ENCODE results near the gene NAB1.

Gene NAB1

GRCh38 chr2:190637281-190637734, 11.6 kb upstream of the NAB1 start:
- DNase-seq (ENCODE audit: low read depth in 2 of 2): no peak

- no peak for DNase-seq (ENCODE audit: low read depth in 2 of 2)
These were observed 10.8 kb upstream of the NAB1 start for GRCh38 chr2:190637903-190638618.

DNA sequence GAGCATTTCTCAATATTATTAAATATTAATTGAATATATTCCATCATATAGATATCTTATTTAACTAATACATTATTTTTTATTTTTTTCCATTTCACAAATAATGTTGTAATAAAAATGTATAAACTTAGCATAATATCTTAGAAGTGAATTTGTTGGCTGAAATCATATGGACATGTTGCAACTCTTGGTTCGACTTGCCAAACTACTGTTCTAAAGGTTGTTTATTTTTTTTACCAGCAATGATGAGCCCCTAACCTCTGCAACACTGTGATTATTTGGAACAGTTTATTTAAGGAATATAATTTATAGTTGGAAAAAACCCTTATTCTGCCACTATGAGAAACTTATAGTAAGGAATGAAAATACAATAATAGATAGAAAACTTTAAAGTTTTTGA, 8.8 kb upstream of the NAB1 start:
- no peak for DNase-seq (ENCODE audit: low read depth in 2 of 2)

- no peak for DNase-seq (ENCODE audit: low read depth in 2 of 2)
These were observed 7.4 kb upstream of the NAB1 start for GRCh38 chr2:190641469-190641868.

DNA sequence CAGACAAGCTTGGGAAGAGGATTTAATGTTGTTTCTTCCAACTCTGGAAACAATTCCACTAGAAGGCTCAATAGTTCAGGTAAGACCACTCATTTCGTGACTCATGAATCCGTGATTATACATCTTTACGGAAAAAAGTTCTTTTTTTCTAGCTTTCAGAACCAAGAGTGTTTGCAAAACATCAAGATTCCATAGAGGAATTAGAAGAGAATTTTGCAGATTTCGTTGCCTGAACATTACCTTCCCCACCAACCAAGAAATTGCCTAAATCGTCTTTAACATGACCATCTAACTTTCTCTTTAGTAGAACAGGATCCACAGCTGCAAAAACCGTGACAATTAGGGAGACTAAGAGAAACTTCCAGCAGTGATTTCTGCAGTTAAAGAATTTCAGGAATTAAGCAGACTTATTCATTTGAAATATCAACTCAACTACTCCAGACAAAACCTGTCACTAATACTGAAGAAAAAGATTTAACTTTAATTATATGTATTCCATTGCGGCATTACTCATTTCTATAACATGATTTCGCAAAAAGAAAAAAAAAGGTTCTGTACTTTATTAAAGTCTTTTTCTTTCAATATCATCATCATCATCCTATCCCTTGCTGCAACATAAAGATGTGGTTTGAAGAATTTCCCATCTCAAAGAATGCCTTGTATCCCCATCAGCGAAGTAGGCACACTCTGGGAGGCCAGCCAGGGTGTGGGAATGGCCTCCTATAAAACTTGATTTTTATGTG, 1.9 kb upstream of the NAB1 start:
- DNase-seq (ENCODE audit: low read depth in 2 of 2): no peak

- DNase-seq (ENCODE audit: low read depth in 2 of 2): peak; percentile 76 to 85
These were observed 421 bp upstream of the NAB1 start for GRCh38 chr2:190648289-190649034.

DNA sequence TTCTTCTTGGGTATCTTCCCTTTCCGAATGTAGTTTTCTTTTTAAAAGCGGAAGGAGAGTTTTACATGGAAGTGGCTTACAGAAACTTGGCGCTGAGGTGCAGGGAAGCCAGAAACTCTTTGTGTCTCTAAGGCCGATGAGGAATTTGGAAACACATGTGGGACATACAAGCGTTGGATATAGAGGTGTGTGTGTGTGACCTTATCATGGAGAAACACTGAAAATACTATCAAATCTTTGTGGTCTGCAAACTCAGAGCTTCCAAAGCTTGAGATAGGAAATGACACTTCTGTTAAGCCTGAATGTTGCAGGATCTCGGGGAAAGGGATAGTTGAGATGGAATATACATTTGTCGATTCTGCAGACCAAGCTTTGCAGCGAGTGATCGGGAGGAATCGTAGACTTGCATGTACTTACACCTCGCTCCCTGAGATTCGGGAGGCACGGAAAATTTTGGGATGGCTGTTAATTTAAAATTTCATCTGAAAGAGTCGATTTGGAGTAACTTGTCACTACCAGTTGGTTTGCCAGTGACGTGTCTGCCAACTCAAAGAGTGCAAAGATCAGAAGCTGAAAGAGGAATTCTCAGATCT, 1.0 kb downstream of the NAB1 start:
- DNase-seq (ENCODE audit: low read depth in 2 of 2): no peak

DNA sequence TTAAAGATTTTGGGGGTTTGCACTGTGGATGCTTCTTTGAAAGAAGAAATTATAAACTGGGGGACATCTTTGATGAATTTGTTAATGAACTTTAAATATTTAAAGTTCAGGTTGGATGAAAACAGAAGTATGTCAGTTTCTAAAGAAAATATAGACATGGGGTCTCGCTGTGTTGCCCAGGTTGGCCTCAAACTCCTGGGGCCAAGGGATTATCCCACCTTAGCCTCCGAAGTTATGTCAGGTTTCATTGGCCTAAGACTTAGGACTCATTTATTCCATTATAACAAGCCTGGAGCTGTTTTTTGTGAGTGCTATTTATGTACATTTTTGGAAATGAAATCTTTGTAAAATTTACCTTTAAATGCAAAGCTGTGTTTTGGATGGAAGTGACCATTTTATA, 2.5 kb downstream of the NAB1 start:
- DNase-seq (ENCODE audit: low read depth in 2 of 2): no peak

DNA sequence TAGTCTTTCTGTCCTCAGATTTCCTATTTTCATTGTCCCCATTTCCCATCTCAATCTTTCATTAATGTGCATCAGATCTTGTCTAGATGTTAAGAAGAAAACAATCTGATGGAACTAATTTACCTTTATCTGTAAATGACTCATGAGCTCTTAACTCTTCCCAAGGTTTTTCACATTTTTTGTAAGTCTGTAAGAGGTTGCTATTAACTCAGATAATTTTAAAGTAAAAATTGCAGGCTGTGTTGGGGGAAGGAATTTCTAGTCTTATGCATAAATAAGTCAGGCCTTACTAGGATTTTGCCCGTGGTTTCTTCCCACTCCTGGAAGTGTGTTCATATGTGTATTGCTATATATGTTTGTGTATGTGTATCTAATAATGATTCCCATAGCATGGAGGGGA, 4.3 kb downstream of the NAB1 start:
- no peak for DNase-seq (ENCODE audit: low read depth in 2 of 2)

DNA sequence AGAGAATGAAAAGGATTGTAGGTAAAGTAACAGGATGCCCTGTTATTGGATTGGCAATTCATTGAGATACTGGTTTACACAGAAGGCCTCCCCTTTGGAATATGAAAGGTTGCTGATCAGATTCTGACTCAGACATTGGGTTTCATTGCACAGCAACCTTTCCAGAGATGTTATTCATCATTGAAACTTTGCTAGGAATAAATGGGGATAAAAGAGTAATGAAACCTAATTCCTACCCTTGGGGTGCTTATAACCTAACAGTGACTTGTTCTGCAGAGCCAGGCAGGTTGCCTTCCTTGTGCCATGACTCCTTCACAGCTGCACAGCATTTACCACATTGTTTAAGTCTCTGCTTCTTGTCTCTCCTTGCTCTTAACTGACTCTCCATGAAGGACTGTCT, 5.0 kb downstream of the NAB1 start:
- DNase-seq (ENCODE audit: low read depth in 2 of 2): no peak

GRCh38 chr2:190655113-190655512, 6.2 kb downstream of the NAB1 start:
- no peak for DNase-seq (ENCODE audit: low read depth in 2 of 2)

GRCh38 chr2:190655570-190655969, 6.7 kb downstream of the NAB1 start:
- DNase-seq (ENCODE audit: low read depth in 2 of 2): no peak

DNA sequence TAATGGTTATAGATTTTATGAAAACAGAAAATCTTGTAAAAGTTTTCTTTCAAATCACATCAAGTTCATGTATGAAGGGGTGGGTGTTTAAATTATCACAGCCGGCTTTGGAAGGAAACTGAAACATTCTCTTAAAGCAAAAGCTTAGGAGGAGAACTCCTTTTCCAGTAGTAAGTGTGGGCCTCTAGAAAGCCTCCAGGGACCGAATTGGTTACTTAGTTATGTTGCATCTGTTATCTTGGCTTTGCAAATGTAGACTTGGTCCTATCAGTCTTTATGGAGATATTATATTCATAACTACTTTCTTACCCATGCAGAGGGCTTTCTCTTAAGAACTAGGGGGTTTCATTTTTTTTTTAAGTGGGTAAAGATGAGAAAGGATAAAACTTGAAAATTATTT, 7.4 kb downstream of the NAB1 start:
- no peak for DNase-seq (ENCODE audit: low read depth in 2 of 2)

- DNase-seq (ENCODE audit: low read depth in 2 of 2): no peak
These were observed 8.8 kb downstream of the NAB1 start for GRCh38 chr2:190657474-190658255.

- no peak for DNase-seq (ENCODE audit: low read depth in 2 of 2)
These were observed 10.7 kb downstream of the NAB1 start for GRCh38 chr2:190659553-190659952.

- no peak for DNase-seq (ENCODE audit: low read depth in 2 of 2)
These were observed 13.9 kb downstream of the NAB1 start for GRCh38 chr2:190662754-190663153.

DNA sequence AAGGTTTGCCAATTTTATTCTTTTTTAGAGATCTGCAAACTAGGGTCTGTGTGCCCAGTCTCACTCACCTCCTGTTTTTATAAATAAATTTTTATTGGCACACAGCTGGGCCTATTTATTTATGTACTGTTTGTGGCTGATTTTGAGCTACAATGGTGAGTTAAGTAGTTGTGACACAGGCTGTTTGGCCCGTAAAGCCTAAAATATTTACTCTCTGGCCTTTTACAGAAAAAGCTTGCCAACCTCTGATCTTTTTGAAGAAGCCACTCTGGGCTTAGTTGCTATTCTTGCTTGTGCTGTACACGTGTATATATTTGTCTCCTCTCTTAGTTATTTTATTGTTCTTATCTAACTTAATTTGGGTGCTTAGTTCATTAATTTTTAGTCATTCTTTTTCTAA, 14.5 kb downstream of the NAB1 start:
- no peak for DNase-seq (ENCODE audit: low read depth in 2 of 2)

DNA sequence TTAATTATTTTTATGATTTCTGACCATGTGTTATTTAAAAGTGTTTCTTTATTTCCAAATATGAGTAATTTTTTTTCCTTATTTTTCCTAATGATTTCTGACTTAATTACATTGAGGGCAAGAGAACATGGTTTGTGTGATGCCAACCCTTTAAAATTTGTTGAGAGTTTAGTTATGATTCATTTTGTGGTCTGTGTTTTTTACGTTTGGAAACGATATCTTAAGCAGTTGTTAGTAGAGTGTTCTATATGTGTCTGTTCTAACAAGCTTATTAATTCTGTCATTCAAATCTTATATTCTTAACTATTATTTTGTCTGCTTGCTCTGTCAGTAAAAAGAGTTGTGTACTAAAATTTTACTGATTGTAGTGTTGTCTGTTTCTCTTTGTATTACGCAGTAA, 15.0 kb downstream of the NAB1 start:
- no peak for DNase-seq (ENCODE audit: low read depth in 2 of 2)

GRCh38 chr2:190664240-190664639, 15.4 kb downstream of the NAB1 start:
- DNase-seq (ENCODE audit: low read depth in 2 of 2): no peak

DNA sequence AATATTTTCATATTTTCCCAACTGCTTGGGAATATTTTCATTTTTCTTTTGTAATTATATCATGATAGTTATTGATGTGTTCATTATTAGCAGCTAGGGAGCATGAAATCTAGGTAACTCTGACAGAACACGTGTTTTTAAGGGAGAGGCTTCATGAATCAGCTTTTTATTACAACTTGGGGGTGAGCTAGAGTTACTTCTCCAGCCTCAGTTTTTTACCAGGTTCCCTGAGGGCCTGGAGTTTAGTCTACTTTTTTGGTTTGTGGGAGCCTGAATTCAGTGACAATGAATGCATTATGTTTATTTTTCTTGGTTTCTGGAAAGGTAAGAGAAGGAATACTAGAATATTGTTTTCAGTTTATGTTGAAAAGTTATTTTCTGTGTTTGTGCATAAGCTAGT, 18.0 kb downstream of the NAB1 start:
- DNase-seq (ENCODE audit: low read depth in 2 of 2): no peak

DNA sequence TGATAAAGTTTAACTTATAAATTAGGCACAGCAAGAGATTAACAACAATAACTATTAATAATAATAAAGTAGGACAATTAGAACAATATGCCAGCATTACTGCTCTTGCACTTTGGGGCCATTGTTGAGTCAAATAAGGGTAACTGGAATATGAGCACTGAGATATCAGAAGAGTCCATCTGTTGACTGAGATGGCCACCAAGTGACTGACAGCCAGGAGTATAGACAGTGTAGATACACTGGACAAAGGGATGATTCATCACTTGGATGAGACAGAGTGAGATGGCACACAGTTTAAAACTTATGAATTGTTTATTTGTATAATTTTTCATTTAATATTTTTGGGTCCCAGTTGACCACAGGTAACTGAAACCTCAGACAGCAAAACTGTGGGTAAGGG, 20.0 kb downstream of the NAB1 start:
- no peak for DNase-seq (ENCODE audit: low read depth in 2 of 2)
